Ramos (cell line): ENCODE measurements around the gene DBET.
"Not testable (repeated sequence)": the region's sequence is repeated elsewhere in the genome, so short reads cannot be mapped to it uniquely, and the experiment has no call there.

Source experiments
- in situ Hi-C: fragments of 300-500 bp; cut with MboI; formaldehyde crosslinking; loops from one replicate; pipeline ENCODE4 v1.14.3; 2022; ENCODE audit warnings: low sequenced_read_pairs; ENCODE audit not compliant: unreplicated experiment

DBET gene

GRCh38 chr4:190047627-190048026 lies 16.7 kb upstream of the DBET start:
- in situ Hi-C loops: not testable (repeated sequence)

GRCh38 chr4:190049378-190050239 lies 14.7 kb upstream of the DBET start:
- in situ Hi-C loops: not testable (repeated sequence)

- in situ Hi-C loops: not testable (repeated sequence)
These were observed 5.3 kb upstream of the DBET start for GRCh38 chr4:190058997-190059396.

- in situ Hi-C loops: not testable (repeated sequence)
These were observed 503 bp downstream of the DBET start for GRCh38 chr4:190064805-190065204.

GRCh38 chr4:190068351-190068750 lies 4.0 kb downstream of the DBET start:
- in situ Hi-C loops: not testable (repeated sequence)

- in situ Hi-C loops: not testable (repeated sequence)
These were observed 28.8 kb downstream of the DBET start for GRCh38 chr4:190093052-190093451.

GRCh38 chr4:190094031-190094430 lies 29.7 kb downstream of the DBET start:
- in situ Hi-C loops: not testable (repeated sequence)

GRCh38 chr4:190095335-190095734 lies 31.0 kb downstream of the DBET start:
- in situ Hi-C loops: not testable (repeated sequence)

- in situ Hi-C loops: not testable (repeated sequence)
These were observed 35.3 kb downstream of the DBET start for GRCh38 chr4:190099605-190100004.

GRCh38 chr4:190101525-190101924 lies 37.2 kb downstream of the DBET start:
- in situ Hi-C loops: not testable (repeated sequence)

GRCh38 chr4:190106191-190106590 lies 41.9 kb downstream of the DBET start:
- in situ Hi-C loops: not testable (repeated sequence)

GRCh38 chr4:190106611-190107480 lies 42.5 kb downstream of the DBET start:
- in situ Hi-C loops: not testable (repeated sequence)

GRCh38 chr4:190107766-190108485 lies 43.6 kb downstream of the DBET start:
- in situ Hi-C loops: not testable (repeated sequence)

- in situ Hi-C loops: not testable (repeated sequence)
These were observed 44.5 kb downstream of the DBET start for GRCh38 chr4:190108756-190109155.

- in situ Hi-C loops: not testable (repeated sequence)
These were observed 45.2 kb downstream of the DBET start for GRCh38 chr4:190109390-190110011.

- in situ Hi-C loops: not testable (repeated sequence)
These were observed 45.7 kb downstream of the DBET start for GRCh38 chr4:190110033-190110432.

GRCh38 chr4:190110570-190111295 lies 46.4 kb downstream of the DBET start:
- in situ Hi-C loops: not testable (repeated sequence)

GRCh38 chr4:190112879-190113278 lies 48.6 kb downstream of the DBET start:
- in situ Hi-C loops: not testable (repeated sequence)

GRCh38 chr4:190114991-190115390 lies 50.7 kb downstream of the DBET start:
- in situ Hi-C loops: not testable (repeated sequence)
